ENCODE measurements around the gene STK32C.
"Not testable (repeated sequence)": the region's sequence is repeated elsewhere in the genome, so short reads cannot be mapped to it uniquely, and the experiment has no call there.

The STK32C gene

GRCh38 chr10:132317477-132317876 lies 9.7 kb upstream of the STK32C start:
- not testable (repeated sequence) for DNase-seq

- no peak for DNase-seq
Observed at GRCh38 chr10:132316133-132316532, 8.4 kb upstream of the STK32C start.

- DNase-seq: not testable (repeated sequence)
Observed at GRCh38 chr10:132314881-132315280, 7.1 kb upstream of the STK32C start.

GRCh38 chr10:132314336-132314735 lies 6.6 kb upstream of the STK32C start:
- no peak for DNase-seq

GRCh38 chr10:132313865-132314264 lies 6.1 kb upstream of the STK32C start:
- DNase-seq: no peak

GRCh38 chr10:132313305-132313704 lies 5.6 kb upstream of the STK32C start:
- DNase-seq: no peak

- no peak for DNase-seq
Observed at GRCh38 chr10:132311338-132311939, 3.7 kb upstream of the STK32C start.

- DNase-seq: no peak
Observed at GRCh38 chr10:132310701-132311337, 3.1 kb upstream of the STK32C start.

GRCh38 chr10:132309879-132310591 lies 2.3 kb upstream of the STK32C start:
- DNase-seq: no peak

- DNase-seq: no peak
Observed at GRCh38 chr10:132309471-132309865, 1.7 kb upstream of the STK32C start.

GRCh38 chr10:132308587-132309470 lies 1.1 kb upstream of the STK32C start:
- DNase-seq: peak in 1 of 5 experiments; percentile 27

- DNase-seq: peak in 2 of 5 experiments; percentile 29 to 30
Observed at GRCh38 chr10:132306864-132307751, 642 bp downstream of the STK32C start.

- DNase-seq: no peak
Observed at GRCh38 chr10:132306343-132306685, 1.4 kb downstream of the STK32C start.

GRCh38 chr10:132305654-132306342 lies 2.0 kb downstream of the STK32C start:
- no peak for DNase-seq

GRCh38 chr10:132304756-132305509 lies 2.8 kb downstream of the STK32C start:
- DNase-seq: no peak

GRCh38 chr10:132303361-132304115 lies 4.2 kb downstream of the STK32C start:
- no peak for DNase-seq

GRCh38 chr10:132302421-132303310 lies 5.1 kb downstream of the STK32C start:
- no peak for DNase-seq
